ENCODE measurements around the gene WDR46.

DNA sequence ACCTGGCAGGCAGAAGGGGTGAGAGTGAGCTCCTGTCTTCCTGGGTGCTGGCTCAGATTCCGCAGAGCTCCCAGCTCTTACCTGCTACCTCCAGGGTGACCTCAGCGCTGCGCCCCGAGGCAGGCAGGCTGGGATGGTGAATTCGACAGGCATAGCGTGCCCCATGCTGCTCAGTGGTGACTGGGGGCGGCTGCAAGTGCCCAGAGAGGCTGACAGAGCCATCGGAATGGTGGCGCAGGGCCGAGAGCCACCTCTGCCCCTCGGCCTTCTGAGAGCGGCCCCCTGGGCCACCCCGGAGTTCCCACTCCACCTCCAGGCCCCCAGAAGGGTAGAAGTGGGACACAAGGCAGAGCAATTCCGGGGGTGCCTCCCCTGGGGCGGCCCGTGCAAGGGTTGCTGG is 15.2 kb upstream of the WDR46 start:
- TF ChIP-seq, protein P1, sequence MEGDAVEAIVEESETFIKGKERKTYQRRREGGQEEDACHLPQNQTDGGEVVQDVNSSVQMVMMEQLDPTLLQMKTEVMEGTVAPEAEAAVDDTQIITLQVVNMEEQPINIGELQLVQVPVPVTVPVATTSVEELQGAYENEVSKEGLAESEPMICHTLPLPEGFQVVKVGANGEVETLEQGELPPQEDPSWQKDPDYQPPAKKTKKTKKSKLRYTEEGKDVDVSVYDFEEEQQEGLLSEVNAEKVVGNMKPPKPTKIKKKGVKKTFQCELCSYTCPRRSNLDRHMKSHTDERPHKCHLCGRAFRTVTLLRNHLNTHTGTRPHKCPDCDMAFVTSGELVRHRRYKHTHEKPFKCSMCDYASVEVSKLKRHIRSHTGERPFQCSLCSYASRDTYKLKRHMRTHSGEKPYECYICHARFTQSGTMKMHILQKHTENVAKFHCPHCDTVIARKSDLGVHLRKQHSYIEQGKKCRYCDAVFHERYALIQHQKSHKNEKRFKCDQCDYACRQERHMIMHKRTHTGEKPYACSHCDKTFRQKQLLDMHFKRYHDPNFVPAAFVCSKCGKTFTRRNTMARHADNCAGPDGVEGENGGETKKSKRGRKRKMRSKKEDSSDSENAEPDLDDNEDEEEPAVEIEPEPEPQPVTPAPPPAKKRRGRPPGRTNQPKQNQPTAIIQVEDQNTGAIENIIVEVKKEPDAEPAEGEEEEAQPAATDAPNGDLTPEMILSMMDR (IDR thresholded peaks at IDR 0.05 in 8 of 11, conservative IDR thresholded peaks at IDR 0.05 in 3 of 11), result no peak
- TF ChIP-seq POLR2A (IDR thresholded peaks at IDR 0.05), result no peak

Data from spleen (tissue), 7 donors.